Uterus (tissue), 2 donors: ENCODE measurements around the gene P2RY2.

Source experiments
- POLR2A ChIP-seq, 2 donors: fragments of 450-650 bp; IDR thresholded peaks; one replicate each; pipeline ENCODE4 v1.6.1; 2016; ENCODE audit warnings: antibody characterized with exemption in 2 of 2, mild to moderate bottlenecking in 1 of 2, moderate library complexity in 1 of 2
- TF ChIP-seq, protein P1 (sequence below), 4 experiments: fragments of 200-600 bp in 2 of 4; fragments of 450-650 bp in 2 of 4; sonication (generic) in 2 of 4; IDR thresholded peaks; one replicate each; pipeline ENCODE4 v1.5.1; 2016 to 2019; ENCODE audit warnings: antibody characterized with exemption in 4 of 4, mild to moderate bottlenecking in 2 of 4, moderate library complexity in 1 of 4

DNA sequence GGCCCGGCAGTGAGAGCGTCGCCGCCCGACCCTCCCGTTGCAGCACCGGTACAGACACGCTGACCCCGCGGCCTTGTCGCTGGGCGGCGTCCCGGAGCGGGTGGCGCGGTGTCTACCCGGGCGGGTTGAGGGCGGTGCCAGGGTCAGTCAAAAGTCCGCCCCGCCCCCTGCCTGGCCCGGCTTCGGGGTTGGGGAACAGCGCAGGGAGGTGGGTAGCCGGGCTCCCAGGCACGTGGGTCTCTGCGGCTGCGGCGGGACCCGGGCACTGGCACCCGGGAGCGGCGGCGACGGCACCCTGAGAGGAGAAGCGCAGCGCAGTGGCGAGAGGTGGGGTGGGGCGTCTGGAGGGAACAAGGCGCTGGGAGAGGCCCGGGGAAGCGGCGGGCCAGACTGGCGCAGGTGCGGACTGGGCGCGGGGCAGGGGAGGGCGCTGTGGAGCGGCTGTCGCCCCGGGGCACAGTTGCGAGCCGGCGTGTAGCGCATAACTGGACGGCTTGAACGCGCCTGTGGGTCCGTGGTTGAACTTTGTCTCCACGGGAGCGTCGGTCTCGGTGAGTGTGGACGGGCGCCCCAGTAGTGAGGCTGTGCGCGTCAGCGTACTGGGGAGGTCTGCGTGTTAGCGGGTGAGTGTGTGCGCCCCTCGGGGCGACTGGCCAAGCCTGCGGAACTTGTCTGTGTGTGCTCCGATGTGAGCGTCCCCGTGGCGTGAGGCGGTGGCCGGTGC lies at the start of gene P2RY2:
- TF ChIP-seq, protein P1, sequence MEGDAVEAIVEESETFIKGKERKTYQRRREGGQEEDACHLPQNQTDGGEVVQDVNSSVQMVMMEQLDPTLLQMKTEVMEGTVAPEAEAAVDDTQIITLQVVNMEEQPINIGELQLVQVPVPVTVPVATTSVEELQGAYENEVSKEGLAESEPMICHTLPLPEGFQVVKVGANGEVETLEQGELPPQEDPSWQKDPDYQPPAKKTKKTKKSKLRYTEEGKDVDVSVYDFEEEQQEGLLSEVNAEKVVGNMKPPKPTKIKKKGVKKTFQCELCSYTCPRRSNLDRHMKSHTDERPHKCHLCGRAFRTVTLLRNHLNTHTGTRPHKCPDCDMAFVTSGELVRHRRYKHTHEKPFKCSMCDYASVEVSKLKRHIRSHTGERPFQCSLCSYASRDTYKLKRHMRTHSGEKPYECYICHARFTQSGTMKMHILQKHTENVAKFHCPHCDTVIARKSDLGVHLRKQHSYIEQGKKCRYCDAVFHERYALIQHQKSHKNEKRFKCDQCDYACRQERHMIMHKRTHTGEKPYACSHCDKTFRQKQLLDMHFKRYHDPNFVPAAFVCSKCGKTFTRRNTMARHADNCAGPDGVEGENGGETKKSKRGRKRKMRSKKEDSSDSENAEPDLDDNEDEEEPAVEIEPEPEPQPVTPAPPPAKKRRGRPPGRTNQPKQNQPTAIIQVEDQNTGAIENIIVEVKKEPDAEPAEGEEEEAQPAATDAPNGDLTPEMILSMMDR (IDR thresholded peaks at IDR 0.05) = peak in 3 of 4 experiments; percentile 17 to 35 (median 26)
- TF ChIP-seq POLR2A (IDR thresholded peaks at IDR 0.05) = no peak
